GM21825 (cell line): ENCODE data around the gene SNX21.
A peak's percentile ranks its signal among the peaks of the same experiment; 100 is the strongest.
"Not testable (repeated sequence)": the region's sequence is repeated elsewhere in the genome, so short reads cannot be mapped to it uniquely, and the experiment has no call there.

Source experiments
- ATAC-seq: cut with Tn5 transposase; IDR thresholded peaks from one replicate; pipeline ENCODE4 v1.9.1; 2021; ENCODE audit warnings: mild to moderate bottlenecking, moderate library complexity; ENCODE audit not compliant: unreplicated experiment

Gene SNX21

GRCh38 chr20:45848421-45848820, 14.8 kb downstream of the SNX21 start:
- no peak for ATAC-seq

GRCh38 chr20:45848969-45849582, 15.5 kb downstream of the SNX21 start:
- ATAC-seq = no peak

GRCh38 chr20:45850238-45850637, 16.6 kb downstream of the SNX21 start:
- ATAC-seq = no peak

GRCh38 chr20:45850926-45851325, 17.3 kb downstream of the SNX21 start:
- ATAC-seq = no peak

GRCh38 chr20:45851501-45851900, 17.9 kb downstream of the SNX21 start:
- no peak for ATAC-seq

GRCh38 chr20:45852326-45852725, 18.7 kb downstream of the SNX21 start:
- no peak for ATAC-seq

GRCh38 chr20:45853484-45853883, 19.9 kb downstream of the SNX21 start:
- no peak for ATAC-seq

GRCh38 chr20:45857114-45857881, 23.7 kb downstream of the SNX21 start, which contains the start of the genes ACOT8 and ZSWIM3:
Gene ACOT8 (minus strand): TSS chr20:45857392. CDS start chr20:45857315, 77 bp downstream.
Gene ZSWIM3 (plus strand): TSS chr20:45857614. CDS start chr20:45857826, 212 bp downstream.
- peak; percentile 91 for ATAC-seq

- peak; percentile 28 for ATAC-seq
These were observed 24.2 kb downstream of the SNX21 start for GRCh38 chr20:45857882-45858216.

- ATAC-seq = no peak
These were observed 26.3 kb downstream of the SNX21 start for GRCh38 chr20:45859916-45860315.

- ATAC-seq = no peak
These were observed 27.1 kb downstream of the SNX21 start for GRCh38 chr20:45860560-45861220.

GRCh38 chr20:45861221-45862075, 27.8 kb downstream of the SNX21 start:
- ATAC-seq = no peak

GRCh38 chr20:45863543-45864470, 30.2 kb downstream of the SNX21 start:
- ATAC-seq = no peak

- ATAC-seq = no peak
These were observed 32.9 kb downstream of the SNX21 start for GRCh38 chr20:45866454-45866853.

- ATAC-seq = no peak
These were observed 33.7 kb downstream of the SNX21 start for GRCh38 chr20:45867136-45867818.

GRCh38 chr20:45867819-45868176, 34.2 kb downstream of the SNX21 start:
- no peak for ATAC-seq

GRCh38 chr20:45872626-45873025, 39.0 kb downstream of the SNX21 start:
- no peak for ATAC-seq

- ATAC-seq = no peak
These were observed 40.0 kb downstream of the SNX21 start for GRCh38 chr20:45873409-45874103.

- not testable (repeated sequence) for ATAC-seq
These were observed 40.5 kb downstream of the SNX21 start for GRCh38 chr20:45874104-45874481.
